ENCODE data around the gene CNTNAP5.

DNA sequence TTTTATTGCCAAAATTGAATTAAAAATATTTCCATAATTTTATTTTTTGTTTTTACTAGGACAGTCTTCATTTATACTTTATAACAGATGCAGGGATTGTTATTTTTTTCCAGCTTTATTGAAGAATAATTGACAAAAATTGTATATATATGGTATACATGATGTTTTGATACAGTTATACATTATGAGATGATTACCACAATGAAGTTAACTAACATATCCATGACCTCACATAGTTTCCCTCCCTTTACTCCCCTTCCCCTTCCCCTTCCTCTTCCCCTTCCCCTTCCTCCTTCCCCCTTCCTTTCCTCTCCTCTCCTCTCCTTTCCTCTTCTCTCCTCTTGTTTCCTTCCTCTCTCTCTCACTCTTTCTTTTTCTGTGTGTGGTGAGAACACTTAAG lies 700.1 kb downstream of the CNTNAP5 start:
- TF ChIP-seq, protein P1, sequence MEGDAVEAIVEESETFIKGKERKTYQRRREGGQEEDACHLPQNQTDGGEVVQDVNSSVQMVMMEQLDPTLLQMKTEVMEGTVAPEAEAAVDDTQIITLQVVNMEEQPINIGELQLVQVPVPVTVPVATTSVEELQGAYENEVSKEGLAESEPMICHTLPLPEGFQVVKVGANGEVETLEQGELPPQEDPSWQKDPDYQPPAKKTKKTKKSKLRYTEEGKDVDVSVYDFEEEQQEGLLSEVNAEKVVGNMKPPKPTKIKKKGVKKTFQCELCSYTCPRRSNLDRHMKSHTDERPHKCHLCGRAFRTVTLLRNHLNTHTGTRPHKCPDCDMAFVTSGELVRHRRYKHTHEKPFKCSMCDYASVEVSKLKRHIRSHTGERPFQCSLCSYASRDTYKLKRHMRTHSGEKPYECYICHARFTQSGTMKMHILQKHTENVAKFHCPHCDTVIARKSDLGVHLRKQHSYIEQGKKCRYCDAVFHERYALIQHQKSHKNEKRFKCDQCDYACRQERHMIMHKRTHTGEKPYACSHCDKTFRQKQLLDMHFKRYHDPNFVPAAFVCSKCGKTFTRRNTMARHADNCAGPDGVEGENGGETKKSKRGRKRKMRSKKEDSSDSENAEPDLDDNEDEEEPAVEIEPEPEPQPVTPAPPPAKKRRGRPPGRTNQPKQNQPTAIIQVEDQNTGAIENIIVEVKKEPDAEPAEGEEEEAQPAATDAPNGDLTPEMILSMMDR (IDR thresholded peaks at IDR 0.05; ENCODE audit: low read length) = no peak
- TF ChIP-seq EZH2 (optimal IDR thresholded peaks at IDR 0.05; ENCODE audit: low read depth, low read length) = no peak

Data from MM.1S (cell line).